ENCODE data around the gene ADGRV1.

DNA sequence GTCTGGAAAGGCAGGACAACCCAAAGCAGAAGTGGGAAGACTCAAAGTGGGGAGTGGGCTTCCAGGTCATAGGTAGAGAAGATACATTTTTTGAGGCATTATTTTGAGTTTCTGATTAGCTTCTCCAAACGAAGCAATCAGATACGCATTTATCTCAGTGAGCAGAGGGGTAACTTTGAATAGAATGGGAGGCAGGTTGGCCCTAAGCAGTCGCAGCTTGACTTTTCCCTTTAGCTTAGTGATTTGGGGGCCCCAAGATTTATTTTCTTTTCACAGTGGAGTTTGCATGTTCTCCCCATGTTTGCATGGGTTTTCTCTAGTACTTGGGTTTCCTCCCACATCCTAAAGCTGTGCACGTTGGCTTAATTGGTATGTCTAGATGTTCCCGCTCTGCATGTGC lies 422.6 kb downstream of the ADGRV1 start:
- no peak for TF ChIP-seq CTBP1 (IDR thresholded peaks at IDR 0.05; ENCODE audit: borderline replicate concordance)
- no peak for TF ChIP-seq FOXM1 (IDR thresholded peaks at IDR 0.05; ENCODE audit: borderline replicate concordance)
- TF ChIP-seq ELF4 (IDR thresholded peaks at IDR 0.05) = no peak
- TF ChIP-seq BHLHE40 (IDR thresholded peaks at IDR 0.05; ENCODE audit: borderline replicate concordance) = no peak
- no peak for TF ChIP-seq FOXK2 (IDR thresholded peaks at IDR 0.05)
- TF ChIP-seq, protein P1, sequence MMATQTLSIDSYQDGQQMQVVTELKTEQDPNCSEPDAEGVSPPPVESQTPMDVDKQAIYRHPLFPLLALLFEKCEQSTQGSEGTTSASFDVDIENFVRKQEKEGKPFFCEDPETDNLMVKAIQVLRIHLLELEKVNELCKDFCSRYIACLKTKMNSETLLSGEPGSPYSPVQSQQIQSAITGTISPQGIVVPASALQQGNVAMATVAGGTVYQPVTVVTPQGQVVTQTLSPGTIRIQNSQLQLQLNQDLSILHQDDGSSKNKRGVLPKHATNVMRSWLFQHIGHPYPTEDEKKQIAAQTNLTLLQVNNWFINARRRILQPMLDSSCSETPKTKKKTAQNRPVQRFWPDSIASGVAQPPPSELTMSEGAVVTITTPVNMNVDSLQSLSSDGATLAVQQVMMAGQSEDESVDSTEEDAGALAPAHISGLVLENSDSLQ (IDR thresholded peaks at IDR 0.05) = no peak
- no peak for TF ChIP-seq L3MBTL2 (conservative IDR thresholded peaks at IDR 0.05)
- no peak for TF ChIP-seq NFRKB (IDR thresholded peaks at IDR 0.05)
- TF ChIP-seq SP1 (IDR thresholded peaks at IDR 0.05) = no peak
- no peak for TF ChIP-seq ARNT (IDR thresholded peaks at IDR 0.05)
- no peak for TF ChIP-seq FOXA1 (IDR thresholded peaks at IDR 0.05)
